DMS 273 (cell line): ENCODE measurements around the gene FBXL20.

Source experiments
- DNase-seq: peaks from one replicate; lab custom pipeline; 2025; ENCODE audit not compliant: unreplicated experiment; lab: John Stamatoyannopoulos, UW

Gene FBXL20

GRCh38 chr17:39229274-39229913 lies 172.0 kb downstream of the FBXL20 start:
- DNase-seq: no peak

DNA sequence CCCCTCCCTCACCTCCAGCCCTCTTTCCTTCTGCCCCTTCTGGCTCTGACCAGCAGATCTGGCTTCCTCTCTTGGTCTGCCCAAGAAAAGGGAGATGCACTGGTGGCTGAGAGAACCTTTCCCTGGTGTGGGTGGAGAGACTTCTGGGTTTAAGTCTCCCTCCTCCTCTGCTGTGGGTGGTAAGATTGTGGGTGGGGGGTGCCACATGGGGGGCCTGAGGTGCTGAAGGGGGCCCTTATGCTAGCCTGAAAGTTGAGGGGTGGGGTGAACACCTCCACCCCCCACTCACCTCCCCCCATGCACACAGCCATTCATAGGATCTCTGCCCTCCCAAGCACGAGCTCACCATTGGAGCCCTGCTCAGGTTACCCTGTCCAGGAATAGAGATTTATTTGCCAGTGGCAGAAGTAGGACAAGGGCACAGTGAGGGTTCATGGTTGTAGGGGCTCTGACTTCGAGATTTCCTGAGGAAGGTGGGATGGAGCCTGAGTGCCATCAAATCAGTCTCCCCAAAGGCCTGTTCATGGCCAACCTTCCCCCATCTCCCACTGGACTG lies 174.0 kb downstream of the FBXL20 start:
- DNase-seq: no peak

DNA sequence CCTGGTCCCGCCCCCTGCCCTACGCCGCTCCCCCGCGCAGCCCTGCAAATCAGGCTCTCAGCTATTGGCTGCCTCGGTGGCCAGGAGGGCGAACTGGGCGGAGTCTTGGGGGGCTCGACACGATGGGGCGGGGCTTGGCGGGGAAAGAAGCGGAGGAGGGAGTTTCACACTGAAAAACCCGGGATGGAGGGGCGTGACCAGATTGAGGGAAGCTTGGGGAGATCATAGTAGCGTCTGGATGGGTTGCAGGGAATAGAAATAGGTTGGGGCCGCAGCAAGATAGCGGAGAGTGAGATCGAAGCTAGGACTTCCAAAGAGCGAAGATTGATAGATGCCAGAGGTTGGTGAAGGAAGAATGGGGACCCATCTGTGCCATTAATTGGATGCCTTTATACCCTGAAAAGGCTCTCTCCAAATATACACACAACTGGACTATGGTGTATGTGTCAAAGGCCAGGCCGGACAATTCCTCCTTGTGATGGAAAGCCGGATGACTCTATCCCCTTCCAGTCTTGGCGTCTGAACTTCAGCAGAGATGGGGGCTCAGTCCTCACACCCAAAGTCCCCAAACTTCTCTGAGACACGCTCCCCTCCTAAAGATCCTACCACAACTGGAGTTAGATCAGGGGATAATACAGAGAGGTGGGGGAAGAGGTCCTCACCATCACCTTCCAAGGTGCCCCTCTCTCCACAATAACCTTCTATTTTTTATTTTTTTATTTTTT lies 175.3 kb downstream of the FBXL20 start:
- peak; percentile 91 for DNase-seq

DNA sequence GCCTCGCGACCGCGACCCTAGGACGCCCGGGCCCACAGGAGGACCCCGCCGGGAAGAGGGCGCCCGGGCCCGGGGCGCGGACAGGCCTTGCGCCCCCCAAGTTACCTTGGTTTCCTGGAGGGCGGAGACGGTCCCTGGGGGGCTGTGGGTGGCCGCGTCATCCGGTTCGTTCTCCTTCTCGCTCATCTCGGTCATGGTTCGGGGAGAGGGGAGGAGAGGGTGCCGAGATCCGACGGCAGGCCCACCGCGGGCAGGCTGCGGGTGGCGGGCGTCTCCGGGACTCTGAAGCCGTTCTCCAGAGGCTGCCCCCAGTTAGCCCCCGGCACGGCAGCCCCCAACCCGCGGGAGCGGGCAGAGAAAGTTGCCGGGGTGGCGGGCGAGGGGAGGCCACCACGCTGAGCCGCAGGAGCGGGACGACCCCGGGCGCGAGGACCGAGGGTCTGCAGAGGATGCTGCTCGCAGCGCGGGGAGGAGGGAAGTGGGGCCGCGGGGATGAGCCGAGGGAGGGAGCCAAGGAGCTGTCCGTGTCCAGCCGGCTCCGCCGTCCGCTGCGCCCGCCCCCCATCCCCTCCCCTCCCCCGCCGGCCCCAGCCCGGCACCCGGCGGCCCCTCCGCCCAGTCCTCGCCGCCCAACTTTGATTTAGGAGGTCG lies 176.0 kb downstream of the FBXL20 start, which contains the start of gene STAC2:
Gene STAC2, minus strand, starts transcription at position 638 of the 651 bp plus-strand sequence. Its CDS starts 443 bp downstream, at position 195.
- DNase-seq: no peak

GRCh38 chr17:39224778-39225307 lies 176.6 kb downstream of the FBXL20 start:
- DNase-seq: peak; percentile 60

DNA sequence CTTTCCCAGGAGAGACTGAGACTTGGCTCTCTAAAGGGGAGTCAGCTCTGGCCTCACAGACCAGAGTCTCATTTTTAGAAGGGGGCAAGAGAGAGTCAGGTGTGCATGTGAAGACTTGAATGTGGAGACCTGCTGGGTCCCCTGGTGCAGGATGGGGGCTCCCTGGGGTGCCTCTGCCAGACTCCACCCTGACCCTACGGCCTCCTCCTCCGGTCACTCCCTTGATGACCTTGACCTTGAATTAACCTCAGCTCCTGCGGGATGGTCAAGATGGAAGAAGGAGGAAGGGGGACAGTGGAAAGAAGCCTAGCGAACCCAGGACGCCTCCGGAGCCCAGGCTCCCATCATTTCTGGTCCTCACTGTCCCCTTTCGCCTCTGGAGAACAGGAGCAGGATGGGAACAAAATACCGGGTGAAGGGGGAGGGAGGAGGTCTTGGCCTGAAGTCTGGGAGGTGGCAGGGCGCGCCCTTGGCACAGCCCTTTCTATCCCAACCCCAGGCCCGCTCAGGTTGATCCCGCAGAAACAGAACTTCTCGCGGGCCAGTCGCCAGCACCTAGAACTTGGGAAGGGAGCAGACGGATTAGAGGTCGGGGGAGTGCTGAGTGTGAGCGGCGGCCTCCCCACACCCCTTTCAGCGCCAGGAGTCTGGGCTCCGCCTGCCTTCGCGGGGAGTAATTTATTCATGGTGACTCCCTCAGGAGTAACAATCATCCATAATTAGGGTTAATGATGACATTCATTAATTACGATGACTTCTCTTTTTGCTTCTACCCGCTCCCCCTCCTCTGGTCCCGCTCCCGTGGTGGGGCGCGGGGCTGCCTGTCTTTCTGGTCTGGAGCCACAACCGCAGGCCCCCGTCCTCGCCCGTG lies 177.3 kb downstream of the FBXL20 start:
- peak; percentile 60 for DNase-seq

DNA sequence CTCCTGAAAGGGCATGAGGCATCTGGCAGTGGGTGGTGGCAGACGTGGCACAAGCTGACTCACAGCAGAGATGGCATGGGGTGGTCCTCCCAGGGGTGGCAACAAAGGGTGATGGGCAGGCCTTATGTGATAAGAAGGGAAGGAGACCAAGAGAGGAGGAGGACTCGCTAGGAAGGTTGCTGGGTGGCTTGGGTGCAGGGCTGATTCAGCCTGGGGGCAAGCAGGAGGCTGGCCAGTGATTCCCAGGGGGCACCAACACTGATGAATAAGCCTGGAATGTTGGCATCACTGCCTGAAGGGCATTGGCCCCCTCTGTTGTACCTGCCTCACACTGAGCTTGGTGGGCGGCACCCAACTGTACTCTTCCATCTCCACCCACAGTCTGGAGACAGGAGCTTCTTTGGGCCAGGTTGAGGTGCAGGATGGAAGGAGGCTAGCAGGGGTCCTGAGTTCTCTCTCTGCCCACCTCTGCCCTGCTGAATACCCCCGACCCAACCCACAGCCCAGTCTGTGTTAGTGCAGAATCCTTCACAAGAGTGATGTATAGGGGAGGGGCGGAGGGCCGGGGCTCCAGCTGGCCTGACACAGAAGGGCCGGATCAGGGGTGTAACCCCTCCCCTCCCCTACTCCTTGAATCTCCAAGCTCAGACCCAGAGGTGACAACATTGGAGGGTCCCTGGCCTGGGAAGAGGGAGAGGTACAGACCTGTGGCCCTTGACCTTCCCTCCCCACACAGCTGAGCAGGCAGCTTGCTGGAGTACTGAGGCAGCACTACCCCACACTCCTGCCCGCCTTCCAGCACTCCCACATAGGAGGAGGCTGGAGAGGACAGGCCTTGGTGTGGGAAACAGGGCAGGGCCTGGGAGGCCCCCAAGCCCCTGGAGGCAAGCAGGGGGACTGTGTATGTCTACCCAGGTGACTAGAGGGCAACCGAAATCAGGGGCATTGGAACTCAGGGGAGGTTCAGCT lies 178.3 kb downstream of the FBXL20 start:
- no peak for DNase-seq

- no peak for DNase-seq
Measured at GRCh38 chr17:39222151-39222550, 179.3 kb downstream of the FBXL20 start.

DNA sequence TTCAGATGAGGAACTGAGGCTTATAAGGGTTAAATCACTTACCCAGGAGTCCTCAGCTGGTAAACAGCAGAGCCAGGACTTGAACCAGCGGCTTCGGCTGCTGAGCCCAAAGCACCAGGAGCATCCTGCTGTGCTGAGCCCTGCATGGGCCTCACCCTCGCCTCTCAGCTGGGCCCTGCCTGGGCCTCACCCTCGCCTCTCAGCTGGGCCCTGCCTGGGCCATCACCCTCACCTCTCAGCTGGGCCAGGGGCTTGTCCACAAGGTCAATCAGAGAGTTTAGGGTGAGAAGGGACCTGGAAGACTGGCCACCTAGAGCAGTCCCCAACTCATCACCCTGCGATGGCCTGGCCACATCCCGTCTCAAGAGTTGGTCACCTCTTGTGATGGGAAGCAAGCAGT lies 179.9 kb downstream of the FBXL20 start:
- no peak for DNase-seq

DNA sequence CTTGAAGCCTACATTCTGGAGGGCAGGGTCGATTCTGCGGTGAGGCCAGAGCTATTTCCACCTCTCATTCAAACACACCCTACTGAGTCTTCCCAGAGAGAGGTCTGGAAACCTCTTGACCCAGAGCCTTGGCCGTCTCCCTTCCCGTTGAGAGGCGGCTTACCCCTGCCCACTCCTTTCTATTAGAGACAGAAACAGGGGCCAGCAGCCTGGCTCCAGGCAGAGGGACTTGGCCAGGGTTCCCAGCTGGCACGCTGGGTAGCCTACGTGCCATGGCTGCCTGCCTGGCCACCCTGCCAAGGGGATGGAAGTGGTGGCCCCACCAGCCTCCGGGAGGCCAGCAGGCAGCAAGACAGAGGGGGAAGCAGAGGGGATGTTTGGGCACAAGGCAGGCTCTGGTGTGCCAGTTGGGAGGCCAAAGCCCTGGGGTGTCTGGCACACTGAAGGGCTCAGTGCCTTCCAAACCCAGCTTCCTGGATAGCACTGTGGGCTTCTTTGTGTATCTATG lies 181.7 kb downstream of the FBXL20 start:
- DNase-seq: no peak

DNA sequence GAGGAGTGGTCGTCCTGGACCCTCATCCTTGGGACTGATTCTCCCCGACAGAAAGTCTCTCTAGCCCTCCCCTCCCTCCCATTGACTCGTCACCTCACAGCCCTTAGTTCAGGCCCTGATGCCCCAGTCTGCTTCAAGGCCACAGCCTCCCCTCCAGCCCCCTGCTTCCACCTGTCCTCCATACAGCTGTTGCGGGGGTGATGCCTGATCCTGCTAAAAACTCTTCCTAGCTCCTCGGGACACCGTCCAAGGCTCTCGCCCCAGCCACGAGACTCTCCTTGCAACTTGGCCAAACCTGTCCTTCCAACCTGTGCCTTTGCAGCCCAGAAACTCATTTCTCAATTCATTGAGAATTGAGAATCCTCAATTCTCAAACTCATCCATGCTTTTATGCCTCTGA lies 182.5 kb downstream of the FBXL20 start:
- DNase-seq: no peak

DNA sequence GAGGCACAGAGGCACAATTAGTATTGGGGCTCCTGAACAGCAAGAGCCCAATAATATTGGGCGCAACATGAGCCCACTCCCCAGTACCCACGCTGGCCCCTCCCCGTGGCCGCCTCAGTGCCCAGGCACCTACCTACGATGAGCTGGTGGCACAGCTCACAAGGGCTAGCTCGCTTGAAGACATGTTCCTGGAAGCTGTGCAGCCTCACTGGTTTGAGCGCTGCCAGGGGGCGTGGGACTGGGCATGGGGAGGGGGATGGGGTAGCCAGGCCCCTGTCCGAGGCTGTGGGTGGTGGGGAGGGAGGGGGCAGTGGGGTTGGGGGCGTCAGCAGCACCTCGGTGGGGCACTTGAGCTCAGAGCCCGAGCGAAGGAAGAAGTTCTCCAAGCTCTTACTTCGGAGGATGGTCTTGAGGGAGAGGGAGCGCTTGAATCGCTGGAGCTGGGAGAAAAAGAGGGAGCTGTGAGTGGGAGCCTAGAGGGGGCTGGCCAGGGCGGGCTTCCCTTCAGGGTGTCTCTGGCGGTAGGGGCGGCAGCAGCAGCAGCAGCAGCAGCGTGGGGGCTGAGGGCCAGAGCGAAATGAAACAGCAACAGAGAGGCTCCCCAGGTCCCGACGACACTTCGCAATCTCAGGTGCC lies 183.6 kb downstream of the FBXL20 start:
- no peak for DNase-seq

- DNase-seq: no peak
Measured at GRCh38 chr17:39213852-39214251, 187.6 kb downstream of the FBXL20 start.

GRCh38 chr17:39212841-39213480 lies 188.5 kb downstream of the FBXL20 start:
- DNase-seq: peak; percentile 61

DNA sequence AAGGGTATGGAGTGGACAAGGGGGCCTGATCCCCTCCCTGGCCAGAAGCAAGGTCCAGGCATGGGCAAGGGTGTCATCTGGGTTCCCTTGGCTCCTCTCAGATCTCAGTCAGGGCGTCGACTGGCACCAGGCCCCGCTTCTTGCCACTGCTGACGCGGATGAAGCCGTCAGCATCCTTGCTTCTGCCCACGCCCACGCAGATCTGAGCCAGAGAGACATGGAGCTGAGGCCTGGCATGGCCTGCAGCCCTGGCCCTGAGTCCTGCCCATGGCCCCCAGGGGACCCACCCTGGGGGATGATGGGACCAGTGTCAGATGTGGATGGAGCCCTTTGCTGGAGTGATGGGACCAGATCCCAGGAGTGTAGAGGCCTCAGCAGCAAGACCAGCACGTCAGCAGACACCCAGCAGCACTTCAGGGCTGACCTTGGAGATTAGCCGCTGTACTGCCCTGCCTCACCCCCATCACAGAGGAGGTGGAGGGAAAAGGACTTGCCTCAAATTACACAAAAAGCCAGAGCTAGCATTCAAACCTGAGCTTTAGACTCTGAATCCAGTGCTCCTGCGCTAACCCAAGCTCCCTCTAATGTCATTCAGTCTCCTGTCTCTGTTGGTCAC lies 189.1 kb downstream of the FBXL20 start:
- no peak for DNase-seq

DNA sequence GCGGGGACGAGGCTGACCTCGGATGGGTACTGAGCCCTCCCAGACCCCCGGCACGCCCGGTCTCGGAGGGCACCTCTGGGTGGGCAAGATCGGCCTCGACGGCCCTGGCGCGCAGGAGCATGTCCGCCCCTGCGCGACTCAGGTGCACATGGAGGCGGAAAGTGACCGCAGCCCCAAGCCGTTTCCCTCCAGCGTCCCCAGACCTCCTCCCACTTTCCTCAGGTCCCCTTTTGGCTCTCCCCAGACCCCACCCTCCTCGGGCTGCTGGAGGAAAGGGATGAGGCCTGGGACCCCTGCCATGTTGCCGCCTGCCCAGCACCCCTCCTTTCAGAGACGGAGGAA lies 191.4 kb downstream of the FBXL20 start:
- DNase-seq: no peak

GRCh38 chr17:39209317-39210092 lies 191.9 kb downstream of the FBXL20 start:
- peak; percentile 70 for DNase-seq
